ENCODE measurements around the gene NOC2L.

GRCh38 chr1:984476-984814 lies 25.4 kb upstream of the NOC2L start:
- no peak for TF ChIP-seq EZH2 (IDR thresholded peaks at IDR 0.05; ENCODE audit: borderline replicate concordance, low read depth, low read length, poor library complexity, severe bottlenecking)
- TF ChIP-seq CTCF (conservative IDR thresholded peaks at IDR 0.05; ENCODE audit: low read depth, low read length): 0 out of 2 replicates have a peak, but pooled peaks have one; percentile 10
